Astrocyte (in vitro differentiated cells and primary cell): Measurements from ENCODE around the gene PIK3R6.

Experiments
- CTCF ChIP-seq: IDR thresholded peaks from 2 replicates; pipeline ENCODE4 v1.5.1; 2011; ENCODE audit warnings: low read depth, mild to moderate bottlenecking, inconsistent platforms, low read length, moderate library complexity; ENCODE audit not compliant: insufficient read depth
- EZH2 ChIP-seq: IDR thresholded peaks from 2 replicates; pipeline ENCODE4 v1.6.1; 2012; ENCODE audit warnings: mild to moderate bottlenecking, low read length, inconsistent platforms; ENCODE audit not compliant: insufficient read depth

GRCh38 chr17:8873801-8874715 is 6.6 kb upstream of the PIK3R6 start:
- TF ChIP-seq CTCF (no peak), EZH2 (no peak)
